ENCODE results near the gene ATXN7L1.
A peak's percentile ranks its signal among the peaks of the same experiment; 100 is the strongest.

The ATXN7L1 gene

GRCh38 chr7:105661625-105662024 lies 214.8 kb downstream of the ATXN7L1 start:
- DNase-seq: no peak

- DNase-seq: peak; percentile 53
Measured at GRCh38 chr7:105656922-105657521, 219.4 kb downstream of the ATXN7L1 start.

GRCh38 chr7:105655500-105656380 lies 220.7 kb downstream of the ATXN7L1 start:
- DNase-seq: no peak

- DNase-seq: no peak
Measured at GRCh38 chr7:105655067-105655466, 221.3 kb downstream of the ATXN7L1 start.

- DNase-seq: no peak
Measured at GRCh38 chr7:105654095-105654686, 222.2 kb downstream of the ATXN7L1 start.

- DNase-seq: no peak
Measured at GRCh38 chr7:105653441-105654005, 222.9 kb downstream of the ATXN7L1 start.

GRCh38 chr7:105652359-105652993 lies 223.9 kb downstream of the ATXN7L1 start:
- DNase-seq: peak; percentile 79

- DNase-seq: no peak
Measured at GRCh38 chr7:105651798-105652197, 224.6 kb downstream of the ATXN7L1 start.

GRCh38 chr7:105650382-105650970 lies 225.9 kb downstream of the ATXN7L1 start:
- DNase-seq: no peak

GRCh38 chr7:105649727-105650381 lies 226.5 kb downstream of the ATXN7L1 start:
- no peak for DNase-seq

GRCh38 chr7:105648561-105649401 lies 227.6 kb downstream of the ATXN7L1 start:
- DNase-seq: no peak

- no peak for DNase-seq
Measured at GRCh38 chr7:105647591-105647990, 228.8 kb downstream of the ATXN7L1 start.

- DNase-seq: no peak
Measured at GRCh38 chr7:105644937-105645336, 231.5 kb downstream of the ATXN7L1 start.

- no peak for DNase-seq
Measured at GRCh38 chr7:105643851-105644250, 232.5 kb downstream of the ATXN7L1 start.

GRCh38 chr7:105643384-105643783 lies 233.0 kb downstream of the ATXN7L1 start:
- no peak for DNase-seq

GRCh38 chr7:105642264-105642663 lies 234.1 kb downstream of the ATXN7L1 start:
- no peak for DNase-seq

GRCh38 chr7:105640956-105641810 lies 235.2 kb downstream of the ATXN7L1 start:
- DNase-seq: no peak

- no peak for DNase-seq
Measured at GRCh38 chr7:105639667-105640493, 236.5 kb downstream of the ATXN7L1 start.

GRCh38 chr7:105638902-105639495 lies 237.4 kb downstream of the ATXN7L1 start:
- DNase-seq: no peak

All from 8988T (cell line).